Ovary (tissue), 9 donors: ENCODE results near the gene TMEM63C. TPM values are rescaled to one million over a fixed set of nuclear protein-coding genes. Genes with fewer than 3 reads are reported as not detected.

Experiments used
- DNase-seq, 5 donors: peaks; one replicate each; pipeline ENCODE4 v3.0.0-alpha.2; 2019 to 2020
- H3K27ac ChIP-seq, 2 donors: fragments of 200-600 bp; one replicate each; pipeline versions ENCODE4 v1.5.1 to v1.8.0; 2019 to 2022
- H3K27me3 ChIP-seq: fragments of 200-600 bp; one replicate; pipeline ENCODE4 v1.8.0; 2022
- H3K36me3 ChIP-seq: fragments of 200-600 bp; sonication (generic); one replicate; pipeline ENCODE4 v1.5.1; 2019
- H3K4me1 ChIP-seq: one replicate; pipeline ENCODE4 v1.8.1; 2013; ENCODE audit warnings: mild to moderate bottlenecking, moderate library complexity; ENCODE audit not compliant: insufficient read depth
- H3K4me3 ChIP-seq: fragments of 200-600 bp; sonication (generic); one replicate; pipeline ENCODE4 v1.5.1; 2017
- H3K9me3 ChIP-seq, 2 donors: fragments of 200-600 bp in 1 of 2; sonication (generic) in 1 of 2; one replicate each; pipeline versions ENCODE4 v1.5.1 to v1.8.1; 2013 to 2019; ENCODE audit warnings: mild to moderate bottlenecking in 1 of 2, moderate library complexity in 1 of 2
- EP300 ChIP-seq: sonication (generic); formaldehyde crosslinking; IDR thresholded peaks from one replicate; pipeline ENCODE4 v1.6.1; 2017; ENCODE audit warnings: antibody characterized with exemption
- POLR2A ChIP-seq: fragments of 450-650 bp; IDR thresholded peaks from one replicate; pipeline ENCODE4 v1.6.1; 2017; ENCODE audit warnings: antibody characterized with exemption, mild to moderate bottlenecking, moderate library complexity
- WGBS, 3 donors: extraction: QIAGEN DNeasy Blood & Tissue Kit in 1 of 3; methylation state at CpG; one replicate each; pipeline versions ENCODE4 v1.1.5 to v1.1.7; 2013 to 2017; 5-methylcytosine and 5-hydroxymethylcytosine counted together
- intact Hi-C, 4 donors: fragments of 100-400 bp; cut with DNase I; formaldehyde crosslinking; loops; one replicate each; pipeline versions ENCODE4 v1.11.0 to v1.15.1; 2022 to 2023
- polyA plus RNA-seq, 2 donors: library from polyadenylated mRNA; stranded (reverse); fragments of 200-250 nt in 1 of 2; fragments of 350-450 nt in 1 of 2; fragmentation: Illumina TruSeq in 1 of 2; extraction: RNeasy Lipid Tissue Mini Kit (QIAGEN cat#74804) in 1 of 2; gene quantifications; one replicate each; pipeline ENCODE4 v1.2.3, GENCODE V29; 2013 to 2014
- total RNA-seq, 7 donors: library from RNA; depleted of rRNA in 2 of 7; stranded (reverse); fragments of >200 nt in 2 of 7; fragmentation: NEBNext Ultra II Directional in 3 of 7; extraction: Animal tissue kit (Norgen Biotek cat#: 25700) in 3 of 7; gene quantifications; one replicate each; pipeline versions ENCODE4 v1.1.0 to v1.2.4, GENCODE V29; 2016 to 2023
- TF ChIP-seq, protein P1 (sequence below), 3 donors: fragments of 450-650 bp in 2 of 3; fragments of 200-600 bp in 1 of 3; IDR thresholded peaks; one replicate each; pipeline versions ENCODE4 v1.5.1 to v1.8.0; 2016 to 2022; ENCODE audit warnings: antibody characterized with exemption in 3 of 3, mild to moderate bottlenecking in 1 of 3
- donor health status: DM: no; HTN: no; CAD: no; lungs with moderate emphysema.
- donor health status: DM: no; HTN: no; CAD: no.
- donor health status: Bipolar disorder and iron deficiency.
- donor health status: DM: yes; HTN: yes; CAD: no.
- donor health status: DM: no; HTN: no; CAD: no.
- donor health status: DM: yes; HTN: yes; CAD: no.

The TMEM63C gene
- total and polyA plus RNA-seq, 9 donors, result 0.16 to 1.7 (median 0.25) TPM; not detected in 1

DNA sequence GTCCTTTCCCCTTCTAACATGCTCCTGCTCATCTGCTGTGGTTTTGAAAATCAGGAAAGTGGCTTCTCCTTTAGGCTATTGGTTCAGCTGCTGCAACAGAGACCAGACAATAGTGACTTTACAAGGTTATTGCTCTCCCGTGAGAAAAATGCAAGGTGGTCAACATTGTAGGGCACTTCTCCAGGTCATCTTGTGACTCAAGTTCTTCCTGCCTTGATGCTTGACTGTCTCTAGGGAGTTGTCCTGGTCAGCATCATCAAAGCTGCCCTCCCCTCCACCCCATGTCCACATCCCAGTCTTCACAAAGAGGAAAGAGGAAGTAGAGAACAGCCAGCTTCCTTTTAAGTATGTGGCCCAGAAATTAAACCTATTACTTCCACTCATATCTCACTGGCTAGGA lies 3.9 kb upstream of the TMEM63C start:
- intact Hi-C loops, result no loop called here
- Histone ChIP-seq H3K9me3 (no peaks in the 10 kb centered on the region), H3K4me3 (no peak overlapping the region), H3K27ac (no peak overlapping the region), H3K36me3 (no peaks in the 10 kb centered on the region), H3K27me3 (no peaks in the 10 kb centered on the region), H3K4me1 (peaks cover 8% of the 10 kb centered on the region)
- 0 to 18% (median 8%) methylated on average over 1 of the region's 1 CpG for WGBS, 3 donors
- TF ChIP-seq EP300, result no peak
- TF ChIP-seq POLR2A, result no peak
- TF ChIP-seq, protein P1, sequence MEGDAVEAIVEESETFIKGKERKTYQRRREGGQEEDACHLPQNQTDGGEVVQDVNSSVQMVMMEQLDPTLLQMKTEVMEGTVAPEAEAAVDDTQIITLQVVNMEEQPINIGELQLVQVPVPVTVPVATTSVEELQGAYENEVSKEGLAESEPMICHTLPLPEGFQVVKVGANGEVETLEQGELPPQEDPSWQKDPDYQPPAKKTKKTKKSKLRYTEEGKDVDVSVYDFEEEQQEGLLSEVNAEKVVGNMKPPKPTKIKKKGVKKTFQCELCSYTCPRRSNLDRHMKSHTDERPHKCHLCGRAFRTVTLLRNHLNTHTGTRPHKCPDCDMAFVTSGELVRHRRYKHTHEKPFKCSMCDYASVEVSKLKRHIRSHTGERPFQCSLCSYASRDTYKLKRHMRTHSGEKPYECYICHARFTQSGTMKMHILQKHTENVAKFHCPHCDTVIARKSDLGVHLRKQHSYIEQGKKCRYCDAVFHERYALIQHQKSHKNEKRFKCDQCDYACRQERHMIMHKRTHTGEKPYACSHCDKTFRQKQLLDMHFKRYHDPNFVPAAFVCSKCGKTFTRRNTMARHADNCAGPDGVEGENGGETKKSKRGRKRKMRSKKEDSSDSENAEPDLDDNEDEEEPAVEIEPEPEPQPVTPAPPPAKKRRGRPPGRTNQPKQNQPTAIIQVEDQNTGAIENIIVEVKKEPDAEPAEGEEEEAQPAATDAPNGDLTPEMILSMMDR (IDR thresholded peaks at IDR 0.05), result no peak
- DNase-seq, result no peak

DNA sequence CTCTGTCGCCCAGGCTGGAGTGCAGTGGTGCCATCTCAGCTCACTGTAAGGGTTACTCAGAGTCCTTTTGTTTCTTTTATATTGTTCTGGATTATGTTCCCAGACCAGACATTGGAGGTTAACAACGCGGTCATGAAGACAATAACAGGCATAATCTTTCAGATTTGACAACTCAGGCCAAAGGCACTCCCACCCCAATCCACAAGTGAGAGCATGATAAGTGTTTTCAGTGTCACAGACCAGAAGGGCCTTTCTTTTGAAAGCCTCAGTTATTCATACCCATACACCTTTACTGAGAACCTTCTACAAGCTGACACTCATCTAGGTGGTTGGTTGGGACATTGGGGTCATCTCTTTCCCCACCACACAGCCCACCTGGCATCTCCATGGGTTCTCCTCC lies 2.9 kb upstream of the TMEM63C start:
- H3K27me3 ChIP-seq, result no peaks in the 10 kb centered on the region
- intact Hi-C loops, result no loop called here
- peaks cover 8% of the 10 kb centered on the region for H3K4me1 ChIP-seq
- 28 to 43% (median 29%) methylated on average over 3 of the region's 3 CpGs for WGBS, 3 donors
- no peaks in the 10 kb centered on the region for H3K9me3 ChIP-seq
- no peak overlapping the region for H3K27ac ChIP-seq
- H3K36me3 ChIP-seq, result no peaks in the 10 kb centered on the region
- no peak for TF ChIP-seq POLR2A
- TF ChIP-seq, protein P1 (IDR thresholded peaks at IDR 0.05), result no peak
- TF ChIP-seq EP300, result no peak
- no peak for DNase-seq
- H3K4me3 ChIP-seq, result no peak overlapping the region

DNA sequence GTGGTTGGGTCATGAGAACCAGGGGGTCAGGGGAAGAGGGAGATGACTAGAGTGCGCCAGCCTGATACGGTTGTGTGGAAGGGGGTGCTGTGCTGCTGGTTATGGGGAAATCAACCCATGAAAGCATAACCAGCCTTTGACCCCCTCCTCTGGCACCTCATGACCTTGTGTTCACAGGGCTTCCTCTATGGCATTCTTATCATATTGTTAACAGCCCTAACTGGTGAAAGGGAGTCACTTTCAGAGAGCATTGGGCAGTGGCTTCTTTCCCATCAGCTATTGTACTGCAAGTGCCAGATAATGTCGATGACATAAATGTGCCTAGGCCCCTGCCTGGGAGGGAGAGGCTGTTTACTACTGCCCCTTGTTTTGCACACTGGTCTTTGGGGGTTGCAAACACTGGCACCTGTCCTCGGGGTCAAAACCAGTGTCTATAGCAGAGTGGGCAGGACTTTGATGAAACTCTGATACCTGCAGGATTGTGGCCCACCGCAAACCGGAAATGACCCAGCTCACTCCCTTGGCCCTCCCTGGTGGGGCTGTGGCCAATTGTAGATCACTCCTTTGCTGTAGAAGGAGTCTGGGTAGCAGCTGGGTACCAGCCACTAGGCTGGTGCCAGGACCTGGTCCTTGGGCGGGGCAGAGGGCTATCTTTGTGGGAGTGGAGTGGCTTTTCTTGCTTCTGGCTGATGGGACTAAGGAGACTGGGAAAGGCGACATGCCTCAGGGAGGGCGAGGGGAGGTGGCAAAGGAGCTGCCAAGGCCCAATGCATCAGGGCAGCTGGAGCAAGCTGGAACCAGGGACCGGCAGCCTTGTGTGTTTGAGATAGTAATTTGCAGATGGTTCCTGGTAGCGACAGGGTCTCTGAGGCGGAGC lies 634 bp upstream of the TMEM63C start:
- Histone ChIP-seq H3K4me1 (peaks cover 8% of the 10 kb centered on the region), H3K27me3 (no peaks in the 10 kb centered on the region), H3K4me3 (no peak overlapping the region), H3K9me3 (no peaks in the 10 kb centered on the region), H3K27ac (no peak overlapping the region), H3K36me3 (no peaks in the 10 kb centered on the region)
- 37 to 47% (median 39%) methylated on average over 12 of the region's 12 CpGs for WGBS, 3 donors
- intact Hi-C loops, result no loop called here
- TF ChIP-seq, protein P1 (IDR thresholded peaks at IDR 0.05), result no peak
- TF ChIP-seq EP300 (no peak), POLR2A (no peak)
- no peak for DNase-seq

DNA sequence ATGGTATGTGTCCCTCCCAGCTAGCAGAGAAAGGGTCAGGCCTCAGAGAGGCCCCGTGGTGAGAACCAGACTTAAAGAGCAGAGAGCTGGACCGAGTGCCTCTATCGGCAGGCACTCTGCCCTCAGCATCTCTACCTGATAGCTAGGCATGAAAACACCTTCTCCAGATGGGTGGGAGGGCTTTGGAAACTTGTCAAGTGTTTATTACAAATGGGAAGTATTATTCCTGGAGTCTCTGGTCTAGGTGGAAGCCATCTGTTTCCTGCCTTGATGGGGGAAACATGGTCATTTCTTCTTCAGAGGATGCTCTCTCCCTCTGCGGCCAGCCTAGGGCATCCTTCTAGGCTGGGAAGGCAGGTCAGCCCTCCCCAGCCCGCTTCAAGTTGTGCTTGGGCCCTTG lies 2.3 kb downstream of the TMEM63C start:
- intact Hi-C loops, result no loop called here
- no peaks in the 10 kb centered on the region for H3K9me3 ChIP-seq
- no peak overlapping the region for H3K4me3 ChIP-seq
- no peaks in the 10 kb centered on the region for H3K36me3 ChIP-seq
- no peak for DNase-seq
- 67 to 80% (median 72%) methylated on average over 5 of the region's 5 CpGs for WGBS, 3 donors
- H3K27me3 ChIP-seq, result no peaks in the 10 kb centered on the region
- no peak overlapping the region for H3K27ac ChIP-seq
- H3K4me1 ChIP-seq, result peaks cover 13% of the 10 kb centered on the region
- TF ChIP-seq, protein P1 (IDR thresholded peaks at IDR 0.05), result no peak
- TF ChIP-seq POLR2A, result no peak
- no peak for TF ChIP-seq EP300
